Mesodermal cell (in vitro differentiated cells): Measurements from ENCODE around the gene AOPEP.

Experiments
- H3K27ac ChIP-seq: 2 replicates; pipeline ENCODE4 v1.7.0; 2013; ENCODE audit warnings: mild to moderate bottlenecking, low read depth, low read length, moderate library complexity; ENCODE audit not compliant: severe bottlenecking
- H3K36me3 ChIP-seq: 2 replicates; pipeline ENCODE4 v1.7.1; 2013; ENCODE audit warnings: mild to moderate bottlenecking, low read length, moderate library complexity; ENCODE audit not compliant: control insufficient read depth, insufficient read depth
- H3K4me1 ChIP-seq: one replicate; pipeline ENCODE4 v1.7.1; 2013; ENCODE audit warnings: mild to moderate bottlenecking, low read length; ENCODE audit not compliant: insufficient read depth, control insufficient read depth, poor library complexity, severe bottlenecking
- H3K4me3 ChIP-seq: 2 replicates; pipeline ENCODE4 v1.7.0; 2013; ENCODE audit warnings: low read length, control low read depth, mild to moderate bottlenecking; ENCODE audit not compliant: insufficient read depth, poor library complexity, severe bottlenecking; ENCODE audit errors: extremely low read depth
- H3K9me3 ChIP-seq: 2 replicates; pipeline ENCODE4 v1.7.1; 2013; ENCODE audit warnings: mild to moderate bottlenecking, low read length, moderate library complexity; ENCODE audit not compliant: control insufficient read depth
- WGBS, 2 experiments: methylation state at CpG; one replicate each; pipeline ENCODE4 v1.1.5; 2013; ENCODE audit warnings: missing lambda C conversion rate in 2 of 2; ENCODE audit not compliant: insufficient coverage in 2 of 2; 5-methylcytosine and 5-hydroxymethylcytosine counted together

Gene AOPEP

DNA sequence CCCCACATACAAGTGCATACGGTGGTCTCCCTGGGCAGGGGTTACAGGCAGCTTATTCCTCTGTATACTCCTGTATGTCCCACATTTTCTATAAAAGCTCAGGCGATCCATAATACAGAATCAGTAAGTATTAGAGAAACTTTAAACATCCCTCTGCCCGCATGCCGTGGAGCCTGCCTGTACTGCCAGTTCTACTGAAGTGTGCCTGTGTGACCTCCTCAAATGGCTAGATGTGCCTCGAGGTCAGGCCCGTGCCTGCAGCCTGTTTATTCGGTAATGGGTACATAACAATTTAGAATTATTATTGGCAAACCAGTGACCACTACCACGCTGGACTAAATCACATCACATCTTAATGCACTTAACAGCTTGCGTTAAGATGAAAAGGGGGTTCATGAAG lies 400.2 kb downstream of the AOPEP start:
- H3K4me1 ChIP-seq = peaks cover 9% of the 10 kb centered on the region
- H3K27ac ChIP-seq = no peak overlapping the region
- no peak overlapping the region for H3K4me3 ChIP-seq
- H3K36me3 ChIP-seq = peaks cover 9% of the 10 kb centered on the region
- H3K9me3 ChIP-seq = no peaks in the 10 kb centered on the region
- 90 to 100% methylated on average over 4 of the region's 9 CpGs for whole genome bisulfite sequencing, 2 experiments

DNA sequence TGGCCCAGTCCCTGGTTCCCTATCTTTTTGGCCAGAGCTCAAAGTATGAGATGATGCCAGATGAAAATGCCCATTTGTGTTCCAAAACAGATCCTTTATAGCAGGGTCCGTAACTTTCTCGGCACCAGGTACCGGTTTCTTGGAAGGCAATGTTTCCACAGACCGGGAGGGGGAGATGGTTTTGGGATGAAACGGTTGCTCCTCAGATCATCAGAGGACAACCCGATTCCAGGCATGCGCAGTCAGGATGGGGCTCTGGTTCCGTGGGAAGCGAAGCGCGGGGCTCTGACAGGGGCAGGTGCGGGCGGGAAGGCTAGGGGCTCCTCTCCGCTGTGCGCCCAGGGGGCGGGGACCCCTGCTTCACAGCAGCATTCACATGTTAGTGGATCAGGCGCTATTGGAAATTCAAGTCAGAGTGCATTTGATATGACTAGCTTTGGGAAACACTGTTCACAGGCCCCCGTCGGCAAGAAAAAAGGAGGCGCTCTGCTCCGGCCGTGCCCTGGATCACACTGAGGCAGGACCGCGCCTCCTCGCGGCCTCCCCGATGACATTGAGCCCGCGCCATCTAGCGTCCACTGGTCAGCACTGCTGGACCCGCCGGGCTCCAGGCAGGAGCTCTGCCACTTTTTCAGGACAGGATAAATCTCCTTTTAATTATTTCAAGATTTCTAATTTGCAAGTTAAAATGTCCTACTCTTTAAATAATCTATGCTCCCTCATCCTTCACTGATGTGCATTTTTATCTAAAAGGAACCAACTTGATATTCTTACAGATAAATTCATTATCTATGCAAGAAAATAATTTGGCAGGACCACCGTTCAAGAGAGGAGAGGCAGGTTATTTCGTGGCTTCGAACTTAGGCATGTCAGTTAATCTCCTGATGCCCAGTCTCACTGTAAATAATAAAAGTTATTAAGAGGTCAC lies 401.0 kb downstream of the AOPEP start:
- Histone ChIP-seq H3K36me3 (peaks cover 7% of the 10 kb centered on the region), H3K9me3 (no peaks in the 10 kb centered on the region), H3K27ac (no peak overlapping the region), H3K4me3 (no peak overlapping the region), H3K4me1 (peaks cover 9% of the 10 kb centered on the region)
- WGBS, 2 experiments = 39 to 52% methylated on average over 29 to 32 of the region's 35 CpGs

DNA sequence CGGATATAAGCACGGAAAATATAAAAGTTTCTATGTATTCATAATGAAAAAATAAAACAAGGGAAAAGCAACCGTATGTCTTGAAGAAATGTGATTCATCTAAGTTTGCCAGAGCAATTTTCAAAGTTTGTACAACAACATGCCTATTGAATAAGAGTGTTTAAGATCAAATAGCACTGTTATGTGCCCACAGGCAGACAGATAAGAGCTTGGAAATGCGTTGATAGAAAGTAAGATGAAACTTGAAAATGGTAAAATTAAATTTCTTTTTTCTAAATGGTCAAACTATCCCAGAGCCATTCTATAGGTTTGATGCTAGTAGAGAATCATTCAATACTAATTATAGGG lies 401.7 kb downstream of the AOPEP start:
- H3K4me3 ChIP-seq = no peak overlapping the region
- no peaks in the 10 kb centered on the region for H3K9me3 ChIP-seq
- WGBS, 2 experiments = 100% methylated on average over 1 of the region's 4 CpGs; no CpG with 5 or more reads in 1 of the 2 experiments
- no peak overlapping the region for H3K27ac ChIP-seq
- H3K4me1 ChIP-seq = peaks cover 12% of the 10 kb centered on the region
- H3K36me3 ChIP-seq = peaks cover 6% of the 10 kb centered on the region

DNA sequence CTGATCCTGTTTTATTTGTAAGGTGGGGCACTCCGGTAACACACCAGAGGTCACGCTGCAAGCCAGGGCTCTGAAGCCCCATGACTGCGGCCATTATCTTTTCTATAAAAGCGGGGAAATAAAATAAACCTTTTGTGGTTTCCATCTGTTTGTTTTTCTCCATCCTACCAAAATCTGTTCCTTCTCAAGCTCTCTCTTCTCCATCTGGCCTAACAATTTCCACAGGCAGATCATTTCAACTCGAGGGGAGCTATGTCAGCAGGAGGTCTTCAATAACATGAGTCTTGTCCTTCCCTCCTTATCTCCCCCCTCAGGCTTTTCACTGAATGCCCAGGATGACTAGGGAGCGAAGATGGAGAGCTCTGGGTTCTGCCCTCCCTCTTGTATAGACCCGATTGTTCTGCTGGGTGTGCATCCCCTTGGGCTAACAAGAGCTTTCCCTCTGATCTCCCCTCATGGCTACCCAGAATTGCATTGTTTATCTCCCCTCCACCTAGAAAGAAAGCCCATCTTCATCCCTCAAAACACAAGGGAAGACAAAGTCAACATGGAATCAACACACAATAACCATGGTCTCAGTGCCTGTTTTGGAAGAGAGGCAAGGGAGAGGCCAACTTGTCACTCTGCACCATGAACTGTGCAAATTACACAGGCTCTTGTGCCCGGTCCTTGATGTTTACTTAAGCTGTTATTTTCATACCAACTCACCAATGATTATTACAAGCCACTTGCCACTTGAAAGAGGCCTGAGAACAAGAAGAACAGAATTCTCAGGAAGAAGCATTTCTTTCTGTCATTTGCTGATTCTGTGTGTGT lies 403.2 kb downstream of the AOPEP start:
- Histone ChIP-seq H3K27ac (no peak overlapping the region), H3K4me3 (no peak overlapping the region), H3K9me3 (no peaks in the 10 kb centered on the region), H3K36me3 (peaks cover 4% of the 10 kb centered on the region), H3K4me1 (peaks cover 20% of the 10 kb centered on the region)
- 76 to 83% methylated on average over 6 to 8 of the region's 8 CpGs for WGBS, 2 experiments

DNA sequence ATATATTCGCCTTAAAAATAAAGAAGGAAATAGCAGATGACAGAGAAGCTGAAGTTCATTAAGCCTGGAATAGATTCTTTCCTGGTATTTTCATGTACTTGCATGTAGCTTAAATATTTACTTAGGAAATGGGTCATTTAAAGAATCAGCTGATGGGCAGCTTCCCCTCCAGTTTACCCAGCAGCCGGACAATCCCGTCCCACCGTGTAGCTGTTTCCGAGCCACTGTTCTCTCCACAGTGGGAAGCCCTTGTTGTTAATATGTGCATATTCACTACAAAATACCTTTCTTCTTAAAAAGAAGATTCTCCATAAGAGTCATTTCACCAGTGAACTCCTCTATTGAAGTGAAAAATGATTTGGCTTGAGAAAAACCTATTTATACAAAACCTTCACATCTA lies 404.0 kb downstream of the AOPEP start:
- 57% methylated on average over 3 of the region's 5 CpGs; no CpG with 5 or more reads in 1 of the 2 experiments for WGBS, 2 experiments
- Histone ChIP-seq H3K27ac (no peak overlapping the region), H3K9me3 (no peaks in the 10 kb centered on the region), H3K4me1 (peaks cover 18% of the 10 kb centered on the region), H3K4me3 (no peak overlapping the region), H3K36me3 (no peaks in the 10 kb centered on the region)

DNA sequence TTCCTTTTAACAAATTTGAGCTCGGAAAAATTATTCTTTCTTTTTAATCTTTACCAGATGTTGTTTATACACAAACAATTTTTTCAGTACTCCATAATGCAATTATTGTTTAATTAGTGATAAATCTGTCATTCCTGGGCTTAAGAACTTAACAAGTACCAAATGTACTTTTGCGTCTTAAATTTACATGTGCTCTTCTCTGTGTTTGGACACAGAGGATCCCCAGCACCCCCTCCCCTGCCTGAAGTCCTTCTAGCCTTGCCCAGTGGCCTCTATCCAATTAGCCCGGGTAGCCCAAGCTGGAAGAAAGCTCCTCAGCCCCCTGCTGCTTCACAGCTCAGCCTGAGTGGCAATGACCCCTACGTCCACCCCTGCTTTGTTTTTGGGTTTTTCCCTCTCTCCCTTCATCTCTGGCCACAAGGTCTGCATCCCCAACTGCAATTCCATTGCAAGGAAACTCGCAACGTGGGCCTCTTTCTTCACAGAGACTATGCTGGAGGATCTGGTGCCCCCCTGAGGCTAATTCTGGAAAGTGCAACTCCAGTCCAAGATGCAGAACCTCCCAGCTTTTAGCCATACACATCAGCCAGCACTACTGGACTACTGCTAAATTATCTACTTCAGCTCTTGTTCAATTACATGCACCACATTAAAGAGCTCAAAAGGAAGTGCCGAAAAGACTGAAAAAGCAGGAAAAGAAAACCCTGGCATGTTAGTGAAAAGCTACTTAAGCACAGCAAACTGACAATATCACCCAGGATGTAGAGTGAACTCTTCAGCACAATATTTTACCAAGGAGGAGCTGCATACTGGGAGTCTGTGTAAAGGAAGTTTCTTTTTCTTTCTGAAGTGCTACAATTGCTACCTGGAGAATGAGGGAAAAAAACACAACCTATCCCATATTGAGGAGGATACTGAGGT lies 404.8 kb downstream of the AOPEP start:
- peaks cover 17% of the 10 kb centered on the region for H3K4me1 ChIP-seq
- no peaks in the 10 kb centered on the region for H3K36me3 ChIP-seq
- 10 to 11% methylated on average over 5 of the region's 7 CpGs for WGBS, 2 experiments
- no peak overlapping the region for H3K27ac ChIP-seq
- no peak overlapping the region for H3K4me3 ChIP-seq
- H3K9me3 ChIP-seq = no peaks in the 10 kb centered on the region

DNA sequence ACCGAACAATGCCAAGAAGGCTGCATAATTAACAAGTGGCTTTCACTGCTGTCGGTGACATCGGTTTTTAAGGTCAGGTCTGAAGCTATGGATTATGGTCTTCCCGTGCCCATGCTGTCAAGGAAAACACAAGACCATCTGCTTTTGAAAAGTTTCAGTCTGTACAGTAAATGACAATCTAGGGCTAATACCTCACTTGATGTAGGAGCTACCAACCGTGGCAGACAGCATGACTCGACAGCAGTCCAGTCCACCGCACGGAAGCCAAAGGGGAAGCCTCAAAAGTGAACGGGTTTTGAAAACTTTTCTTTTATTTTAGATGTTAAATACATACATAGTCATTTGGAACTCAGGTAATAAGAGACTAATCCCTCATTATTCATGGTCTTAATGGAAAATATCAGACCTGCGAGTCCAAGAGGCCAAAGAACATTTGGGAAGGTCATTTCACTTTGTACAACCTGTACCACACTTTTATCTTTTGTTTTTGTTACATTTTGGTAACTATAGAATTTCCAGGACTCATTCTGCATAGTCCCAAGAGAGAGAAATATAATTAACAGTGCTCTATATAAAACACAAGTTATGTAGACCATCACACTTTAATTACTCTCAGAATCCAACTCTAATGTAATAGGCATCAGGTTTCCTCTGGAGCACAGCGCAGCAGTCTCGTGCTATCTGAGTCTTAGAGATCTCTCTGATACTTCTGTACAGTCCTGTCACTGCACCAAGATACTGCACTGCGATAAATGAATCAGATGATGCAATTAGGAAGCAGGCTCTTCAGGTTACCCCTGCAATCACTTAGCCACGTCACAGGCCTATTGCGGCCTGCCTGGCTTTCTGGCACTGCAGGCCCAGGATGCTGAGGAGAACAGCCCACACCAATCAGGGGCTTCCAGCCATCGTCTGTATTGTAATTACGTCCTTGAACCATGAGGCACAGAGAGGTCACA lies 406.1 kb downstream of the AOPEP start:
- Histone ChIP-seq H3K36me3 (no peaks in the 10 kb centered on the region), H3K4me1 (peaks cover 17% of the 10 kb centered on the region), H3K9me3 (no peaks in the 10 kb centered on the region), H3K27ac (peak overlapping the region; percentile 58), H3K4me3 (no peak overlapping the region)
- WGBS, 2 experiments = 92 to 93% methylated on average over 12 to 13 of the region's 17 CpGs

DNA sequence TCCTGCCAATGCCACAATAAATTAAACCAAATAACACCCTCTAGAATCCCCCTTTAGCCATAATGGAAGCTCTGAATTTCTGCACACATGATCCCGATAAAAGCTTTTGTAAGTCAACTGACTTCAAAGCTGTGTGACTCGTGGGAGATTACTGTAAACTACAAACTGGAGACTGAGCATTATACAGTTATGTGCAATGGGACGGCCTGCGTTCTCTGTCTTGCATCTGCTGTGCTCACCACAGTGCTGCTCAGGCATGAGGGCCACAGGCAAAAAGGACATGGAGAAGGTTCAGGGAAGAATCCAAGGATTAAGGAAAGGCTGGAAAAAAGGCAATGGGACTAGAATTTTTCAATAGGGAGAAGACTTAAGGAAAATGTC lies 406.8 kb downstream of the AOPEP start:
- peaks cover 17% of the 10 kb centered on the region for H3K4me1 ChIP-seq
- peak overlapping the region; percentile 58 for H3K27ac ChIP-seq
- H3K9me3 ChIP-seq = no peaks in the 10 kb centered on the region
- WGBS, 2 experiments = 97% methylated on average over 4 of the region's 4 CpGs
- no peak overlapping the region for H3K4me3 ChIP-seq
- H3K36me3 ChIP-seq = no peaks in the 10 kb centered on the region

DNA sequence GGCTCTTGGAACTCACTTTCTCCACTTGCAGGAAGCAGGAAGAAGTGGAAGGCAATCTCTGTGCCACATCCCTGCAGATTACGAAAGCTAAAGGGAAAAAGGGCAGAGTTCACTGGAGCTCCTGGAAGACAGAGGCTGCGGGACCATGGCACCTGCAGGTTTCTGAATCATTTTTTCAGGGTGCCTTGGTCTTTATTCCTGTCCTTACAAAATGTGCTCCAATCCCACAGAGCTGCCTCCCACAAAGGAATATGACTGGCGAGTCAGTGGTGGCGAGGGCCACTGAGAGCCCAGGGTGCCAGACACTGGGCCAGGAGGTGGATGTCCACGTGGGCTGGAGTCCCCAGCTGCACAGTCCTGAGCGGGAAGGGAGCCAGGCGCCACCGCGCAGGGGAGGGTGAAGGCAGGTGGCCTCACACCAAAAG lies 408.0 kb downstream of the AOPEP start:
- H3K9me3 ChIP-seq = no peaks in the 10 kb centered on the region
- WGBS, 2 experiments = 74 to 94% methylated on average over 3 to 9 of the region's 9 CpGs
- H3K4me3 ChIP-seq = no peak overlapping the region
- no peaks in the 10 kb centered on the region for H3K36me3 ChIP-seq
- H3K4me1 ChIP-seq = peaks cover 21% of the 10 kb centered on the region
- no peak overlapping the region for H3K27ac ChIP-seq
